ENCODE measurements around the gene CEP128.
"Not testable (repeated sequence)": the region's sequence is repeated elsewhere in the genome, so short reads cannot be mapped to it uniquely, and the experiment has no call there.

The CEP128 gene

GRCh38 chr14:80919622-80920021 is 21.9 kb downstream of the CEP128 start:
- H3K27me3 Mint-ChIP-seq, result no peaks in the 10 kb centered on the region
- peaks cover 12% of the 10 kb centered on the region for H3K36me3 Mint-ChIP-seq (ENCODE audit: insufficient read depth)
- no peak overlapping the region for H3K4me3 Mint-ChIP-seq
- DNase-seq (ENCODE audit: low spot score in 2 of 2) (no peak), ATAC-seq (replicated peaks; ENCODE audit: extremely low read depth, poor library complexity, severe bottlenecking) (no peak)
- H3K27ac Mint-ChIP-seq (ENCODE audit: low read depth), result no peak overlapping the region
- H3K4me1 Mint-ChIP-seq, result peaks cover 7% of the 10 kb centered on the region
- H3K9me3 Mint-ChIP-seq, result no peaks in the 10 kb centered on the region

- not testable (repeated sequence) for H3K27ac Mint-ChIP-seq (ENCODE audit: low read depth); ATAC-seq (replicated peaks; ENCODE audit: extremely low read depth, poor library complexity, severe bottlenecking); H3K27me3 Mint-ChIP-seq; H3K4me3 Mint-ChIP-seq; H3K4me1 Mint-ChIP-seq; DNase-seq (ENCODE audit: low spot score in 2 of 2); H3K9me3 Mint-ChIP-seq
- peaks cover 18% of the 10 kb centered on the region for H3K36me3 Mint-ChIP-seq (ENCODE audit: insufficient read depth)
These were observed 29.5 kb downstream of the CEP128 start for GRCh38 chr14:80912013-80912412.

GRCh38 chr14:80906946-80907345 is 34.6 kb downstream of the CEP128 start:
- H3K4me1 Mint-ChIP-seq, result peaks cover 7% of the 10 kb centered on the region
- H3K27ac Mint-ChIP-seq (ENCODE audit: low read depth), result no peak overlapping the region
- no peaks in the 10 kb centered on the region for H3K27me3 Mint-ChIP-seq
- H3K9me3 Mint-ChIP-seq, result no peaks in the 10 kb centered on the region
- no peak for ATAC-seq (replicated peaks; ENCODE audit: extremely low read depth, poor library complexity, severe bottlenecking)
- no peak overlapping the region for H3K4me3 Mint-ChIP-seq
- H3K36me3 Mint-ChIP-seq (ENCODE audit: insufficient read depth), result peaks cover 10% of the 10 kb centered on the region
- DNase-seq (ENCODE audit: low spot score in 2 of 2), result no peak

- Mint-ChIP-seq H3K4me1 (peaks cover 7% of the 10 kb centered on the region), H3K4me3 (no peak overlapping the region), H3K27ac (ENCODE audit: low read depth) (no peak overlapping the region), H3K27me3 (no peaks in the 10 kb centered on the region), H3K36me3 (ENCODE audit: insufficient read depth) (peaks cover 8% of the 10 kb centered on the region), H3K9me3 (no peaks in the 10 kb centered on the region)
- DNase-seq (ENCODE audit: low spot score in 2 of 2), result no peak
- ATAC-seq (replicated peaks; ENCODE audit: extremely low read depth, poor library complexity, severe bottlenecking), result no peak
These were observed 35.2 kb downstream of the CEP128 start for GRCh38 chr14:80906336-80906735.

- no peaks in the 10 kb centered on the region for H3K9me3 Mint-ChIP-seq
- no peaks in the 10 kb centered on the region for H3K27me3 Mint-ChIP-seq
- H3K36me3 Mint-ChIP-seq (ENCODE audit: insufficient read depth), result peaks cover 10% of the 10 kb centered on the region
- H3K4me1 Mint-ChIP-seq, result peaks cover 7% of the 10 kb centered on the region
- DNase-seq (ENCODE audit: low spot score in 2 of 2) (no peak), ATAC-seq (replicated peaks; ENCODE audit: extremely low read depth, poor library complexity, severe bottlenecking) (no peak)
- H3K27ac Mint-ChIP-seq (ENCODE audit: low read depth), result no peak overlapping the region
- no peak overlapping the region for H3K4me3 Mint-ChIP-seq
These were observed 38.9 kb downstream of the CEP128 start for GRCh38 chr14:80902608-80903007.

GRCh38 chr14:80901822-80902221 is 39.7 kb downstream of the CEP128 start:
- Mint-ChIP-seq H3K27me3 (no peaks in the 10 kb centered on the region), H3K36me3 (ENCODE audit: insufficient read depth) (peaks cover 8% of the 10 kb centered on the region), H3K9me3 (no peaks in the 10 kb centered on the region), H3K27ac (ENCODE audit: low read depth) (peak overlapping the region; percentile 2), H3K4me1 (peaks cover 7% of the 10 kb centered on the region), H3K4me3 (no peak overlapping the region)
- DNase-seq (ENCODE audit: low spot score in 2 of 2) (no peak), ATAC-seq (replicated peaks; ENCODE audit: extremely low read depth, poor library complexity, severe bottlenecking) (no peak)

- DNase-seq (ENCODE audit: low spot score in 2 of 2) (no peak), ATAC-seq (replicated peaks; ENCODE audit: extremely low read depth, poor library complexity, severe bottlenecking) (no peak)
- H3K9me3 Mint-ChIP-seq, result no peaks in the 10 kb centered on the region
- H3K27ac Mint-ChIP-seq (ENCODE audit: low read depth), result peak overlapping the region; percentile 2
- no peaks in the 10 kb centered on the region for H3K27me3 Mint-ChIP-seq
- peaks cover 7% of the 10 kb centered on the region for H3K4me1 Mint-ChIP-seq
- H3K4me3 Mint-ChIP-seq, result no peak overlapping the region
- H3K36me3 Mint-ChIP-seq (ENCODE audit: insufficient read depth), result peaks cover 6% of the 10 kb centered on the region
These were observed 40.3 kb downstream of the CEP128 start for GRCh38 chr14:80901260-80901659.

GRCh38 chr14:80872645-80873044 is 68.9 kb downstream of the CEP128 start:
- Mint-ChIP-seq H3K9me3 (peaks cover 20% of the 10 kb centered on the region), H3K36me3 (ENCODE audit: insufficient read depth) (peaks cover 1% of the 10 kb centered on the region), H3K4me1 (peaks cover 2% of the 10 kb centered on the region), H3K27ac (ENCODE audit: low read depth) (no peak overlapping the region), H3K4me3 (no peak overlapping the region), H3K27me3 (no peaks in the 10 kb centered on the region)
- ATAC-seq (replicated peaks; ENCODE audit: extremely low read depth, poor library complexity, severe bottlenecking), result no peak
- no peak for DNase-seq (ENCODE audit: low spot score in 2 of 2)

GRCh38 chr14:80868260-80868659 is 73.3 kb downstream of the CEP128 start:
- peaks cover 25% of the 10 kb centered on the region for H3K9me3 Mint-ChIP-seq

GRCh38 chr14:80867798-80868197 is 73.7 kb downstream of the CEP128 start:
- peaks cover 1% of the 10 kb centered on the region for H3K36me3 Mint-ChIP-seq (ENCODE audit: insufficient read depth)
- peak overlapping the region; percentile 36 for H3K27ac Mint-ChIP-seq (ENCODE audit: low read depth)
- no peaks in the 10 kb centered on the region for H3K27me3 Mint-ChIP-seq
- H3K4me3 Mint-ChIP-seq, result no peak overlapping the region
- no peak for ATAC-seq (replicated peaks; ENCODE audit: extremely low read depth, poor library complexity, severe bottlenecking)
- no peak for DNase-seq (ENCODE audit: low spot score in 2 of 2)
- peaks cover 25% of the 10 kb centered on the region for H3K9me3 Mint-ChIP-seq
- H3K4me1 Mint-ChIP-seq, result no peaks in the 10 kb centered on the region

More at GRCh38 chr14:80868260-80868659, 73.3 kb downstream of the CEP128 start:
- Mint-ChIP-seq H3K36me3 (ENCODE audit: insufficient read depth) (peaks cover 1% of the 10 kb centered on the region), H3K27me3 (no peaks in the 10 kb centered on the region), H3K27ac (ENCODE audit: low read depth) (no peak overlapping the region), H3K4me3 (no peak overlapping the region), H3K4me1 (no peaks in the 10 kb centered on the region)
- ATAC-seq (replicated peaks; ENCODE audit: extremely low read depth, poor library complexity, severe bottlenecking) (no peak), DNase-seq (ENCODE audit: low spot score in 2 of 2) (no peak)

- peaks cover 25% of the 10 kb centered on the region for H3K9me3 Mint-ChIP-seq
- no peak overlapping the region for H3K4me3 Mint-ChIP-seq
- peaks cover 1% of the 10 kb centered on the region for H3K36me3 Mint-ChIP-seq (ENCODE audit: insufficient read depth)
- ATAC-seq (replicated peaks; ENCODE audit: extremely low read depth, poor library complexity, severe bottlenecking) (no peak), DNase-seq (ENCODE audit: low spot score in 2 of 2) (no peak)
- no peaks in the 10 kb centered on the region for H3K27me3 Mint-ChIP-seq
- H3K4me1 Mint-ChIP-seq, result no peaks in the 10 kb centered on the region
- peak overlapping the region; percentile 36 for H3K27ac Mint-ChIP-seq (ENCODE audit: low read depth)
These were observed 74.4 kb downstream of the CEP128 start for GRCh38 chr14:80867091-80867490.

- Mint-ChIP-seq H3K27ac (ENCODE audit: low read depth) (no peak overlapping the region), H3K4me3 (no peak overlapping the region), H3K36me3 (ENCODE audit: insufficient read depth) (no peaks in the 10 kb centered on the region), H3K27me3 (no peaks in the 10 kb centered on the region), H3K9me3 (peaks cover 25% of the 10 kb centered on the region), H3K4me1 (no peaks in the 10 kb centered on the region)
- ATAC-seq (replicated peaks; ENCODE audit: extremely low read depth, poor library complexity, severe bottlenecking) (no peak), DNase-seq (ENCODE audit: low spot score in 2 of 2) (no peak)
These were observed 76.0 kb downstream of the CEP128 start for GRCh38 chr14:80865565-80865964.

- H3K36me3 Mint-ChIP-seq (ENCODE audit: insufficient read depth), result no peaks in the 10 kb centered on the region
- no peak for DNase-seq (ENCODE audit: low spot score in 2 of 2)
- no peaks in the 10 kb centered on the region for H3K27me3 Mint-ChIP-seq
- no peak overlapping the region for H3K4me3 Mint-ChIP-seq
- no peak overlapping the region for H3K27ac Mint-ChIP-seq (ENCODE audit: low read depth)
- no peak for ATAC-seq (replicated peaks; ENCODE audit: extremely low read depth, poor library complexity, severe bottlenecking)
- H3K9me3 Mint-ChIP-seq, result peaks cover 8% of the 10 kb centered on the region
- H3K4me1 Mint-ChIP-seq, result no peaks in the 10 kb centered on the region
These were observed 78.6 kb downstream of the CEP128 start for GRCh38 chr14:80862983-80863382.

GRCh38 chr14:80862541-80862940 is 79.0 kb downstream of the CEP128 start:
- ATAC-seq (replicated peaks; ENCODE audit: extremely low read depth, poor library complexity, severe bottlenecking), result no peak
- no peak overlapping the region for H3K4me3 Mint-ChIP-seq
- peaks cover 4% of the 10 kb centered on the region for H3K9me3 Mint-ChIP-seq
- no peak overlapping the region for H3K27ac Mint-ChIP-seq (ENCODE audit: low read depth)
- H3K36me3 Mint-ChIP-seq (ENCODE audit: insufficient read depth), result no peaks in the 10 kb centered on the region
- H3K4me1 Mint-ChIP-seq, result no peaks in the 10 kb centered on the region
- DNase-seq (ENCODE audit: low spot score in 2 of 2), result no peak
- no peaks in the 10 kb centered on the region for H3K27me3 Mint-ChIP-seq
